OCI-LY7 (cell line): ENCODE measurements around the gene SS18. TPM values are rescaled to one million over a fixed set of nuclear protein-coding genes. Genes with fewer than 3 reads are reported as not detected.

ENCODE experiments used
- BruUV-seq: library from RNA; stranded (reverse); fragments of 400-500 nt; replicated peaks from 2 replicates; lab custom pipeline; 2021; lab: Mats Ljungman, UMichigan
- CTCF ChIA-PET: fragments of 300-600 bp; sonication (Branson Sonifier 250); formaldehyde crosslinking; loops from one replicate; lab custom pipeline; 2022; ENCODE audit warnings: antibody characterized with exemption; ENCODE audit not compliant: unreplicated experiment; lab: Charles Lee
- POLR2A ChIA-PET: fragments of 300-600 bp; sonication (Branson Sonifier 250); formaldehyde crosslinking; loops from one replicate; lab custom pipeline; 2022; ENCODE audit warnings: antibody characterized with exemption; lab: Charles Lee
- DNase-seq: peaks from one replicate; pipeline ENCODE4 v3.0.0-alpha.2; 2015; ENCODE audit warnings: low spot score
- H2AFZ ChIP-seq: fragments of 200-600 bp; sonication (generic), shearing (Covaris generic); 2 replicates; pipeline ENCODE4 v1.6.1; 2014; ENCODE audit warnings: mild to moderate bottlenecking, antibody characterized with exemption, low read length, moderate library complexity
- H3K27ac ChIP-seq: fragments of 200-600 bp; sonication (generic); 2 replicates; pipeline ENCODE4 v1.5.1; 2014; ENCODE audit warnings: mixed run types, low read depth, mild to moderate bottlenecking, moderate library complexity, low read length, inconsistent platforms; ENCODE audit not compliant: poor library complexity, severe bottlenecking
- H3K36me3 ChIP-seq: fragments of 200-600 bp; sonication (generic); 2 replicates; pipeline ENCODE4 v1.6.1; 2014; ENCODE audit warnings: mild to moderate bottlenecking, antibody characterized with exemption, low read length, moderate library complexity, mixed read lengths; ENCODE audit not compliant: insufficient read depth
- H3K4me1 ChIP-seq: fragments of 200-600 bp; sonication (generic); 2 replicates; pipeline ENCODE4 v1.5.1; 2014; ENCODE audit warnings: mild to moderate bottlenecking, low read length; ENCODE audit not compliant: insufficient read depth, poor library complexity, severe bottlenecking
- H3K4me2 ChIP-seq: fragments of 200-600 bp; sonication (generic); 2 replicates; pipeline ENCODE4 v1.6.1; 2014; ENCODE audit warnings: mild to moderate bottlenecking, low read length
- H3K4me3 ChIP-seq: fragments of 200-600 bp; sonication (generic); 2 replicates; pipeline ENCODE4 v1.5.1; 2014; ENCODE audit warnings: mild to moderate bottlenecking, low read depth, low read length; ENCODE audit not compliant: poor library complexity, severe bottlenecking
- H3K79me2 ChIP-seq: fragments of 200-600 bp; sonication (generic); 2 replicates; pipeline ENCODE4 v1.6.1; 2016; ENCODE audit warnings: low read depth, mild to moderate bottlenecking, low read length, moderate library complexity, mixed read lengths; ENCODE audit not compliant: insufficient read depth
- H3K9me2 ChIP-seq: fragments of 200-600 bp; sonication (generic); 2 replicates; pipeline ENCODE4 v1.6.1; 2016; ENCODE audit warnings: mild to moderate bottlenecking, low read length, mixed read lengths; ENCODE audit not compliant: insufficient read depth
- H3K9me3 ChIP-seq: fragments of 200-600 bp; sonication (generic); 2 replicates; pipeline ENCODE4 v1.6.1; 2014; ENCODE audit warnings: mild to moderate bottlenecking, mixed run types, low read length, mixed read lengths
- H4K20me1 ChIP-seq: fragments of 200-600 bp; sonication (generic); 2 replicates; pipeline ENCODE4 v1.6.1; 2014; ENCODE audit warnings: mild to moderate bottlenecking, antibody characterized with exemption, low read length, moderate library complexity, mixed read lengths; ENCODE audit not compliant: insufficient read depth
- EZH2phosphoT487 ChIP-seq: fragments of 200-600 bp; sonication (generic); IDR thresholded peaks from 2 replicates; pipeline ENCODE4 v1.6.1; 2018; ENCODE audit warnings: low read depth, borderline replicate concordance, mild to moderate bottlenecking, mixed run types, antibody characterized with exemption, low read length, moderate library complexity, mixed read lengths
- intact Hi-C: fragments of 100-400 bp; cut with micrococcal nuclease; formaldehyde crosslinking; loops from one replicate; pipeline ENCODE4 v1.10.0; 2022; ENCODE audit not compliant: unreplicated experiment
- total RNA-seq, 2 experiments: library from RNA; depleted of rRNA in 1 of 2; stranded (reverse); fragments of >200 nt in 1 of 2; shearing (Covaris generic) in 1 of 2; gene quantifications; 2 replicates each; pipeline ENCODE4 v1.2.3, GENCODE V29; 2014 to 2022
- TF ChIP-seq, protein P1 (sequence below): fragments of 200-600 bp; sonication (generic); conservative IDR thresholded peaks from 2 replicates; pipeline ENCODE4 v1.5.1; 2014; ENCODE audit warnings: mild to moderate bottlenecking, antibody characterized with exemption, low read length, moderate library complexity, mixed read lengths

SS18 gene
- total RNA-seq, 2 experiments from 2014 or later = 155 to 192 TPM

DNA sequence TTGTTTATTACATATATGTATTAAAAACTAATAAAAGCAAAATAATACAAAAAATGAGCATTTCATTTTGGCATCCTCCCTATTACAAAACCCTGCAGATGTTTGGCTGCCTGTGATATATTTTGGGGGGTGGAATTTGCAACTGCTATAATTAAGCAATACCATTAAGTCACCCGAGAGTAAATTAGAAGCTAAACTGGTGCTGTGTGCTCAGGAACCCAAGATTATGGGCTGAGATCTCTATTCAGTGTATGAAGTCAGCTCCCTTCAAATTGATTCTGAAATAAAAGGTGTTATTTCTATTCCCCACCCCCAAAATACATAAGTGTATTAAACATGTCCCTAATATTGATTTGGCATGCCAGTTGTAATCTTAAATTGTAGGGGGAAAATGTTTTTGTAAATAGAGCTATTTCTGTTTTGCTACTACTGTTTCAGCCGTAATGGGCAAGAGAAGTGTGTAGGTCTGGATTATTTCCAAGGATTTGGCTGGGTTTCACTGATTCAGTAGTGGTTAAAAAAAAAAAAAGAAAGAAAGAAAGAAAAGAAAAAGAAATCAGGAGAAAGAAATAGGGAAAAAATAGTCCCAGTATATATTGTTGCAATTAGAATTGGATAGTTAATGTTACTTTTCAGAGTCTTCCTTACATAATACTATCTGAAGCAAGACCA, 110.9 kb downstream of the SS18 start:
- TF ChIP-seq, protein P1, sequence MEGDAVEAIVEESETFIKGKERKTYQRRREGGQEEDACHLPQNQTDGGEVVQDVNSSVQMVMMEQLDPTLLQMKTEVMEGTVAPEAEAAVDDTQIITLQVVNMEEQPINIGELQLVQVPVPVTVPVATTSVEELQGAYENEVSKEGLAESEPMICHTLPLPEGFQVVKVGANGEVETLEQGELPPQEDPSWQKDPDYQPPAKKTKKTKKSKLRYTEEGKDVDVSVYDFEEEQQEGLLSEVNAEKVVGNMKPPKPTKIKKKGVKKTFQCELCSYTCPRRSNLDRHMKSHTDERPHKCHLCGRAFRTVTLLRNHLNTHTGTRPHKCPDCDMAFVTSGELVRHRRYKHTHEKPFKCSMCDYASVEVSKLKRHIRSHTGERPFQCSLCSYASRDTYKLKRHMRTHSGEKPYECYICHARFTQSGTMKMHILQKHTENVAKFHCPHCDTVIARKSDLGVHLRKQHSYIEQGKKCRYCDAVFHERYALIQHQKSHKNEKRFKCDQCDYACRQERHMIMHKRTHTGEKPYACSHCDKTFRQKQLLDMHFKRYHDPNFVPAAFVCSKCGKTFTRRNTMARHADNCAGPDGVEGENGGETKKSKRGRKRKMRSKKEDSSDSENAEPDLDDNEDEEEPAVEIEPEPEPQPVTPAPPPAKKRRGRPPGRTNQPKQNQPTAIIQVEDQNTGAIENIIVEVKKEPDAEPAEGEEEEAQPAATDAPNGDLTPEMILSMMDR = no peak
- TF ChIP-seq EZH2phosphoT487 = no peak
- Histone ChIP-seq H3K4me3 (no peak overlapping the region), H3K36me3 (no peaks in the 10 kb centered on the region), H3K79me2 (no peaks in the 10 kb centered on the region), H3K4me1 (no peaks in the 10 kb centered on the region), H3K9me2 (no peaks in the 10 kb centered on the region), H3K9me3 (no peaks in the 10 kb centered on the region), H2AFZ (peak overlapping the region; percentile 77; the same call in 1 of the 2 replicates), H3K27ac (no peak overlapping the region), H4K20me1 (no peaks in the 10 kb centered on the region), H3K4me2 (no peak overlapping the region)
- CTCF ChIA-PET = no interaction called here
- DNase-seq = no peak
- intact Hi-C loops = no loop called here
- POLR2A ChIA-PET = interaction anchor here (0.6 to 1.6 kb wide), 3 partner anchors 151 to 973 kb away, joined by 3 read pairs; no protein-coding TSS in a partner anchor
- BruUV-seq = no TSS peak

DNA sequence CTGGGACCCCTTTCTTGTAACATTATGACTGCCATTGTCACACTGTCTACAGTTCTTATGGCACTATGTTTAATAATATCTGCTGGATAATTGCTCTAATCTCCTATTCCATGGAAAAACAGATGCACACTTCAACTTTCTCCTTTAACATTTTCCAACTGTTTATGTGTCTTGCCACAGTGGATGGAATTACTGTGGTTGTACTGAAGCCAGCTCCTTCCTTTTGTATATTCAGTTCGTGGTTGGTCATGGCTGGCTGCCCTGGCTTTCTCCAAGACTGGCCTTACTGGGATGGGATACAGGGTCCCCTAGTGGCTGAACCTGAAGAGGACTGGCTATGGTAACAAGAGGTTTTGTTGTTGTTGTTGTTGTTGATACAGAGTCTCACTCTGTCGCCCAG, 113.9 kb downstream of the SS18 start:
- POLR2A ChIA-PET = interaction anchor here (0.7 to 1.1 kb wide), 3 partner anchors 24 to 1466 kb away, joined by 3 to 6 read pairs (median 3); no protein-coding TSS in a partner anchor
- no peak overlapping the region for H3K4me2 ChIP-seq
- no peak for DNase-seq
- no peak overlapping the region for H2AFZ ChIP-seq
- H3K4me3 ChIP-seq = no peak overlapping the region
- H3K27ac ChIP-seq = no peak overlapping the region
- no peaks in the 10 kb centered on the region for H3K9me3 ChIP-seq
- H3K4me1 ChIP-seq = no peaks in the 10 kb centered on the region
- no peaks in the 10 kb centered on the region for H3K9me2 ChIP-seq
- intact Hi-C loops = no loop called here
- CTCF ChIA-PET = no interaction called here
- H3K36me3 ChIP-seq = no peaks in the 10 kb centered on the region
- BruUV-seq = no TSS peak
- H3K79me2 ChIP-seq = no peaks in the 10 kb centered on the region
- TF ChIP-seq EZH2phosphoT487 = no peak
- TF ChIP-seq, protein P1 = 0 out of 2 replicates have a peak, but pooled peaks have one; percentile 20
- H4K20me1 ChIP-seq = no peaks in the 10 kb centered on the region

- H4K20me1 ChIP-seq = no peaks in the 10 kb centered on the region
- H3K36me3 ChIP-seq = no peaks in the 10 kb centered on the region
- peak; percentile 46 for DNase-seq
- H3K9me2 ChIP-seq = no peaks in the 10 kb centered on the region
- H3K79me2 ChIP-seq = no peaks in the 10 kb centered on the region
- no peaks in the 10 kb centered on the region for H3K9me3 ChIP-seq
- no peak overlapping the region for H2AFZ ChIP-seq
- ChIA-PET POLR2A (interaction anchor here (0.5 kb wide), 1 partner anchor 22 kb away, joined by 4 read pairs; no protein-coding TSS in a partner anchor), CTCF (no interaction called here)
- no TSS peak for BruUV-seq
- H3K4me2 ChIP-seq = no peak overlapping the region
- TF ChIP-seq, protein P1 = peak; percentile 70
- TF ChIP-seq EZH2phosphoT487 = no peak
- H3K4me3 ChIP-seq = no peak overlapping the region
- intact Hi-C loops = no loop called here
- H3K27ac ChIP-seq = no peak overlapping the region
- no peaks in the 10 kb centered on the region for H3K4me1 ChIP-seq
Measured at GRCh38 chr18:25974630-25975077, 115.8 kb downstream of the SS18 start.
